Natural killer cell (primary cell): Measurements from ENCODE around the gene MCOLN3. TPM values are rescaled to one million over a fixed set of nuclear protein-coding genes. Genes with fewer than 3 reads are reported as not detected.

Experiments
- ATAC-seq, 3 donors: fragments of 150-1000 bp in 2 of 3; fragments of 200-7000 bp in 1 of 3; cut with Tn5 transposase; 1 replicate in 1 of 3; 2 replicates in 2 of 3; pipeline ENCODE4 v1.10.0; 2021; ENCODE audit warnings: mild to moderate bottlenecking in 2 of 3, moderate library complexity in 2 of 3
- DNase-seq, 2 donors: peaks; one replicate each; pipeline versions ENCODE4 v3.0.0 to v3.0.0-alpha.2; 2013 to 2021; ENCODE audit warnings: mixed read lengths in 1 of 2
- H3K27ac ChIP-seq: one replicate; pipeline ENCODE4 v1.5.1; 2013; ENCODE audit warnings: mild to moderate bottlenecking, low read length
- H3K27me3 ChIP-seq: one replicate; pipeline ENCODE4 v1.6.1; 2013; ENCODE audit warnings: low read length; ENCODE audit not compliant: control insufficient read depth, insufficient read depth
- H3K36me3 ChIP-seq: one replicate; pipeline ENCODE4 v1.6.1; 2013; ENCODE audit warnings: low read length; ENCODE audit not compliant: control insufficient read depth, insufficient read depth
- H3K4me1 ChIP-seq: one replicate; pipeline ENCODE4 v1.6.1; 2013; ENCODE audit warnings: low read length; ENCODE audit not compliant: control insufficient read depth, insufficient read depth
- H3K4me3 ChIP-seq: one replicate; pipeline ENCODE4 v1.5.1; 2013; ENCODE audit warnings: low read length
- H3K9me3 ChIP-seq: one replicate; pipeline ENCODE4 v1.6.1; 2013; ENCODE audit warnings: low read length; ENCODE audit not compliant: control insufficient read depth, insufficient read depth
- H3K27ac Mint-ChIP-seq, 2 donors: one replicate each; pipeline ENCODE4 v1.8.0; 2022; ENCODE audit warnings: mild to moderate bottlenecking in 2 of 2, mixed read lengths in 2 of 2, moderate library complexity in 1 of 2
- H3K27me3 Mint-ChIP-seq, 2 donors: one replicate each; pipeline ENCODE4 v1.8.0; 2022; ENCODE audit warnings: low read depth in 2 of 2, mixed read lengths in 2 of 2
- H3K36me3 Mint-ChIP-seq: one replicate; pipeline ENCODE4 v1.8.0; 2022; ENCODE audit warnings: mixed read lengths
- H3K4me1 Mint-ChIP-seq, 2 donors: one replicate each; pipeline ENCODE4 v1.8.0; 2022; ENCODE audit warnings: mixed read lengths in 2 of 2
- H3K4me3 Mint-ChIP-seq: one replicate; pipeline ENCODE4 v1.8.0; 2022; ENCODE audit warnings: mild to moderate bottlenecking, moderate library complexity, mixed read lengths
- H3K9me3 Mint-ChIP-seq, 2 donors: one replicate each; pipeline ENCODE4 v1.8.0; 2022; ENCODE audit warnings: mixed read lengths in 2 of 2
- CTCF ChIP-seq: fragments of 200-600 bp; IDR thresholded peaks from one replicate; pipeline ENCODE4 v1.8.0; 2022; ENCODE audit warnings: antibody characterized with exemption
- WGBS: methylation state at CpG from one replicate; pipeline ENCODE4 v1.1.7; 2013; ENCODE audit warnings: missing lambda C conversion rate; ENCODE audit not compliant: insufficient coverage; 5-methylcytosine and 5-hydroxymethylcytosine counted together
- intact Hi-C: fragments of 100-400 bp; cut with micrococcal nuclease; formaldehyde crosslinking; loops from one replicate; pipeline ENCODE4 v1.14.2; 2022
- total RNA-seq, 4 donors: library from RNA; stranded (reverse); fragments of 120-200 nt in 1 of 4; gene quantifications; one replicate each; pipeline versions ENCODE4 v1.2.3 to v1.2.4, GENCODE V29; 2013 to 2022

The MCOLN3 gene
- total RNA-seq, 3 donors from 2014 or later (not counting 1 experiment from before 2014, with no cell fraction given), result not detected

GRCh38 chr1:85033221-85033620, 15.1 kb downstream of the MCOLN3 start:
- no CpG with 5 or more reads among the region's 2 CpGs for WGBS
- intact Hi-C loops, result no loop called here
- H3K4me1 Mint-ChIP-seq, result no peaks in the 10 kb centered on the region
- Histone ChIP-seq H3K27me3 (no peaks in the 10 kb centered on the region), H3K9me3 (no peaks in the 10 kb centered on the region), H3K4me1 (no peaks in the 10 kb centered on the region), H3K27ac (no peak overlapping the region), H3K36me3 (no peaks in the 10 kb centered on the region), H3K4me3 (no peak overlapping the region)
- TF ChIP-seq CTCF, result no peak
- ATAC-seq (no peak), DNase-seq (no peak)
- H3K27me3 Mint-ChIP-seq, result peaks cover 13 to 33% of the 10 kb centered on the region in 2 donors
- no peaks in the 10 kb centered on the region for H3K36me3 Mint-ChIP-seq
- H3K27ac Mint-ChIP-seq, result no peak overlapping the region
- no peak overlapping the region for H3K4me3 Mint-ChIP-seq
- H3K9me3 Mint-ChIP-seq, result no peaks in the 10 kb centered on the region

DNA sequence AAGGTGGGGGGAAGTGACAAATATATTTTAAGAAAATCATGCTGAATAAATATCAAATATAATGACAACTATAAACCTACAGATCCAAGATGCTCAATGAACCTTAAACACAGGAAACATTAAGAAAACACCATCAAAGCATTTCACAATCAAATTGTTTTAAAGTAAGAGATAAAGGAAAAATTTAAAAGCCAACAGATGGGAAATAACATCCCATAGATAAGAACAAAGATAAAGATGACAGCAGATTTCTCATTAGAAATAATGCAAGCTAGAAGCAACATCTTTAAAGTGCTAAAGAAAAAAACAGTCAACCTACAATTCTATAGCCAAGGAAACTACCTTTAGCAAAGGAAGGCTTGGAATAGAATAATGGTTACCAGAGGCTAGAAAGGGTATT, 17.8 kb downstream of the MCOLN3 start:
- no peak overlapping the region for H3K4me3 Mint-ChIP-seq
- H3K36me3 ChIP-seq, result no peaks in the 10 kb centered on the region
- H3K4me3 ChIP-seq, result no peak overlapping the region

DNA sequence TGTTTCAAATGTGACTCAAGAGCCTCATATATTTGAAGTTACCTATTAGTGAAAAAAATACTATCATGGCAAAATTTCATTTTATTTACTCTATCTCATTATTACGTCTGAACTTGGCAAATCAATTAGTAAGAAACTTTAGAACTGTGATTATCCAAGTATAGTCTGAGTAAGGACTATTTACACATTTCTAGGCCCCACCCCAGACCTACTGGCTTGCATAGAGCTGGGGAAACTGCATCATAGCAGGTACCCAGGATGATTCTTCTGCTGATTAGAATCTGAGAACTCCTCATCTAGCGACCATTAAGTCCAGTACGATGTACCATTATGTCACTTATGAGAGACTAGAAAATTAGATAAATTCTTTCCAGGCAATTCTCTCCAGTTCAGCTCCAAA, 20.1 kb downstream of the MCOLN3 start:
- no peak overlapping the region for H3K27ac ChIP-seq
- no peak for TF ChIP-seq CTCF
- 100% methylated on average over 2 of the region's 3 CpGs for WGBS
- no peaks in the 10 kb centered on the region for H3K9me3 ChIP-seq
- H3K36me3 ChIP-seq, result no peaks in the 10 kb centered on the region
- H3K4me1 ChIP-seq, result peaks cover 6% of the 10 kb centered on the region
- Mint-ChIP-seq H3K27ac (no peak overlapping the region), H3K27me3 (peaks cover 5 to 8% of the 10 kb centered on the region in 2 donors), H3K4me1 (peaks cover 9% of the 10 kb centered on the region in 2 donors), H3K9me3 (no peaks in the 10 kb centered on the region), H3K36me3 (no peaks in the 10 kb centered on the region), H3K4me3 (no peak overlapping the region)
- no peak for ATAC-seq
- no peaks in the 10 kb centered on the region for H3K27me3 ChIP-seq
- H3K4me3 ChIP-seq, result no peak overlapping the region
- DNase-seq, result no peak
- intact Hi-C loops, result no loop called here

More for the DNA sequence above, 17.8 kb downstream of the MCOLN3 start:
- DNase-seq (no peak), ATAC-seq (no peak)
- no peak for TF ChIP-seq CTCF
- Histone ChIP-seq H3K27ac (no peak overlapping the region), H3K27me3 (no peaks in the 10 kb centered on the region), H3K4me1 (peaks cover 5% of the 10 kb centered on the region), H3K9me3 (no peaks in the 10 kb centered on the region)
- Mint-ChIP-seq H3K36me3 (no peaks in the 10 kb centered on the region), H3K27me3 (peaks cover 7 to 14% of the 10 kb centered on the region in 2 donors), H3K9me3 (no peaks in the 10 kb centered on the region), H3K27ac (no peak overlapping the region), H3K4me1 (peaks cover 9% of the 10 kb centered on the region in 2 donors)
- intact Hi-C loops, result no loop called here
